ENCODE measurements around the gene ASCL5.

The ASCL5 gene

GRCh38 chr1:201083741-201084140 lies 43.2 kb downstream of the ASCL5 start:
- no peak for DNase-seq

DNA sequence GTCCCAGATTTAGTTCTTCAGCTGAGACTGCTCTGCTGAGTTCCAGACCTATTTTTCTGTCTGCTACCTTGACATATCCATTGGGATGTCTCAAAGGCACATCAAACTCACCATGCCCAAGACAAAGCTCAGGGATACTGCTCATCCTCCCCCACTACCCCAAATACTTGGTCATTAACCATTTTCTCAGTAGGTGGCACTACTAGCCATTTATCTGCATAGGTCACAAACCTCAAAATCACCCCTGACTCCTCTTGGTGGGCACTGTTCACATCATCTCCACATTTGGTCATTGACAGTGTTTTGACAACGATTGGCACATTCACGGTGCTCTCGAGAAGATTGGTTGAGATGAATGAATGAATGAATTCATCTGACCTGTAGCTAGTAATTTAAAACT lies 46.8 kb downstream of the ASCL5 start:
- DNase-seq: no peak

GRCh38 chr1:201077736-201078135 lies 49.2 kb downstream of the ASCL5 start:
- DNase-seq: no peak

DNA sequence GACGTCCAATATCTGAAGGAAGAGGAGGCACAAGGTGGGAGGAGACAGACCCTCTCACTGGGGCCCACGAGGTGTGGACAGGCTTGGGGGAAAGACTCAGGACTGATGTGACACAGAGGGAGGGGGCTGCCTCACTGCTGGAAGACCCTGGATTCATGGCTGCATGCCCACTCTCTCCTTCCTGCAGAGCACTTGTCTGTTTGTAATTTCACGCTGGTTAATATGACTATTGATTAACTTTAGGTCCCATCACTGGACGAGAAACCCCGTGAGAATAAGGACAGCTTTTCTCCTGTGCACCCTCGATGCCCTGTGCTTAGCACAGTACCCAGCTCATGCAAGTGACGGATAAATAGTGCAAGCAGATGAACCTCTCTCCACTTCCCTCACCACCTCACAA lies 49.9 kb downstream of the ASCL5 start:
- DNase-seq: no peak

DNA sequence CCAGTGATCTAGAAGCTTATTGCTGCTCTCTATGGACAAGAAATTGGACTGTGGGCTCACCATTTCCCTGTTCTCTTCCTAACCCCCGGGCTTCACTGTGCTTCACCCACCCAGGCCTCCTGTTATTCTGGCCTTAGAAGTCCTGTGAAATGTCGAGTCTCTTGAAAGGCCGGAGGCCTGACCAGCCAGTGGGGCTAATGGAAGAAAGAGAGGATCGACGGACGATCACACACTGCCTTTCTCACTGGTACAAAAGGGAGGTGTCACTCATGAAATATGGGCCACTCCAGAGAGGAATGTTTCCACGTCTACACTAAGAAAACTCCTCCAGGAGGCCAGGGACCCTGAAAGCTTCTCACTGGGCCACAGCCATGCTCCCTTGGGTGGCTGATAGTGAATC lies 50.9 kb downstream of the ASCL5 start:
- DNase-seq: no peak

- no peak for DNase-seq
Measured at GRCh38 chr1:201074018-201074417, 53.0 kb downstream of the ASCL5 start.

DNA sequence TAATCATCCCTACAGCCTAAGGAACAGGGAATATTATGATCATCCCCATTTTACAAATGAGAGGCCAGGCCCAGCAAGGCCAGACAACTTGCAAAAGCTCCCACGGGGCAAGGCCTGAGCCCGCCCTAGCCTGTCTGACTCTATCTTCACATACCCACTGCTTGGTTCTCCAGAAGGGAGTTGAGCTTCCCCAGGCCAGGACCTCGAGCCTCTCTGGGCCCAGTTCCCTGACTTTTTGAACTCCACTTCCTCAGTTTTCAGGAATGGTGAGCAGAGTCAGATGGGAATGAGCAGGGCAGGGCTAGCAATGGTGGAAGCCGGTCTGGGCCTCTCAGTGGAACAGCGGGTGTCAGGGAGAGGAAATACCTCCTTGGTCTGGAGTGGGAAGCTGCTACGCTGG lies 54.1 kb downstream of the ASCL5 start:
- no peak for DNase-seq

DNA sequence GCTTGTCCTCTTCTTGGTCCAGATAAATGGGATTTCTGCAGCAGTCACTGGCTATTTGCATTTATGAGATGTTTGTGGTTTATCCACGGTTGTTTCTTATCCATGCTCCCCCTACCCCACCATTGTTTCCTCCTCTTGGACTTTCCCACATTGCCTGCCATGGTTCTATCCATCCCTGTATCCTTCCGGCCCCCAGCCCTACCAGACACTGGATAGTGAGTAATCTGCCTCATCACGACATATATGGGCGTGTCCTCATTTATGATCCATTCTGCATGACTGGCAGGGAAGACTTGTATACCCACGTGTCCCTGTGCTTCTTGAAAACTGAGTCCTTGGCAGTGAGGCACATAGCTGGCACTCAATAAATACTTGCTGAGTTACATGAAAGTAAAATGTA lies 54.8 kb downstream of the ASCL5 start:
- no peak for DNase-seq

GRCh38 chr1:201069636-201070035 lies 57.3 kb downstream of the ASCL5 start:
- DNase-seq: no peak

- DNase-seq: no peak
Measured at GRCh38 chr1:201068976-201069375, 58.0 kb downstream of the ASCL5 start.

DNA sequence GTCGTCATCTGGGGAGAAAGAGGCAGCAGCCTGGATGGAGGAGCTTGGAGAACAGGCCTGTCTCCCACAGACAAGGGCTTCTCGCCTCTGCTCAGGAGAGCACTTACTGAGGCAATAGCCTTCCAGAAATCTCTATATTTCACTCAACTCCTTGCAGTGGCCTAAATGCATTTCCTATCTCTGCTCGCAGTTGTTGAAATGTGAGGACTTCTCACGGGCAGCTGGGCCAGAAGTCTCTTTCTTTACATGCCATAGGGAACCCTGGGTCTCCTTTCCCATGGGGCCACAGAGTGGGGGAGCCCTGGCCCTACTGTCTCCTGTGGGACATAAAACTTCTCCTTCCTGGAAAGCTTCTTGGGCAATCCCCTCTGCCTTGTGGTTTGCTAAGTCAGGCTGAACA lies 60.0 kb downstream of the ASCL5 start:
- DNase-seq: no peak

GRCh38 chr1:201065686-201066085 lies 61.3 kb downstream of the ASCL5 start:
- no peak for DNase-seq

- no peak for DNase-seq
Measured at GRCh38 chr1:201064806-201065205, 62.2 kb downstream of the ASCL5 start.

Measured in CD4-positive, alpha-beta T cell treated with Interleukin-17A for 4 hours (primary cell).